Suprapubic skin (tissue), 4 donors: Measurements from ENCODE around the gene EGFR. TPM values are rescaled to one million over a fixed set of nuclear protein-coding genes. Genes with fewer than 3 reads are reported as not detected.

Experiments used
- DNase-seq, 2 donors: peaks; one replicate each; pipeline ENCODE4 v3.0.0-alpha.2; 2019; ENCODE audit warnings: low spot score in 2 of 2
- H3K27ac ChIP-seq: fragments of 200-600 bp; sonication (generic); one replicate; pipeline ENCODE4 v1.5.1; 2019
- H3K27me3 ChIP-seq: fragments of 200-600 bp; sonication (generic); one replicate; pipeline ENCODE4 v1.5.1; 2019
- H3K36me3 ChIP-seq: fragments of 200-600 bp; sonication (generic); one replicate; pipeline ENCODE4 v1.5.1; 2019
- H3K4me1 ChIP-seq: fragments of 200-600 bp; sonication (generic); one replicate; pipeline ENCODE4 v1.5.1; 2019
- H3K4me3 ChIP-seq: fragments of 200-600 bp; sonication (generic); one replicate; pipeline ENCODE4 v1.5.1; 2019; ENCODE audit warnings: mild to moderate bottlenecking
- H3K9me3 ChIP-seq: fragments of 200-600 bp; sonication (generic); one replicate; pipeline ENCODE4 v1.5.1; 2019
- CTCF ChIP-seq, 2 donors: fragments of 200-600 bp in 1 of 2; fragments of 450-650 bp in 1 of 2; sonication (generic) in 1 of 2; IDR thresholded peaks; one replicate each; pipeline ENCODE4 v1.5.1; 2016 to 2019; ENCODE audit warnings: antibody characterized with exemption in 2 of 2, mild to moderate bottlenecking in 1 of 2, moderate library complexity in 1 of 2
- EP300 ChIP-seq: sonication (generic); formaldehyde crosslinking; IDR thresholded peaks from one replicate; pipeline ENCODE4 v1.6.1; 2017; ENCODE audit warnings: antibody characterized with exemption
- POLR2A ChIP-seq, 2 donors: fragments of 450-650 bp; IDR thresholded peaks; one replicate each; pipeline ENCODE4 v1.6.1; 2017; ENCODE audit warnings: antibody characterized with exemption in 2 of 2, mild to moderate bottlenecking in 2 of 2, moderate library complexity in 2 of 2
- POLR2AphosphoS5 ChIP-seq, 3 donors: sonication (generic); formaldehyde crosslinking; IDR thresholded peaks; one replicate each; pipeline ENCODE4 v1.6.1; 2017; ENCODE audit warnings: antibody characterized with exemption in 3 of 3
- WGBS: methylation state at CpG from one replicate; pipeline ENCODE4 v1.1.5; 2018; 5-methylcytosine and 5-hydroxymethylcytosine counted together
- total RNA-seq, 4 donors: library from RNA; depleted of rRNA; stranded (reverse); fragments of >200 nt; gene quantifications; one replicate each; pipeline ENCODE4 v1.1.0, GENCODE V29; 2016

Gene EGFR
- total RNA-seq, 4 donors from 2014 or later, result 231 to 341 (median 271) TPM

GRCh38 chr7:55200441-55200840 lies 181.6 kb downstream of the EGFR start:
- peaks cover 72% of the 10 kb centered on the region for H3K36me3 ChIP-seq
- no peak overlapping the region for H3K4me3 ChIP-seq
- WGBS, result 97% methylated on average over 11 of the region's 11 CpGs
- TF ChIP-seq EP300 (no peak), POLR2A (IDR thresholded peaks at IDR 0.05) (no peak)
- no peak for DNase-seq
- H3K27me3 ChIP-seq, result no peaks in the 10 kb centered on the region
- H3K27ac ChIP-seq, result no peak overlapping the region
- no peaks in the 10 kb centered on the region for H3K4me1 ChIP-seq
- no peaks in the 10 kb centered on the region for H3K9me3 ChIP-seq

DNA sequence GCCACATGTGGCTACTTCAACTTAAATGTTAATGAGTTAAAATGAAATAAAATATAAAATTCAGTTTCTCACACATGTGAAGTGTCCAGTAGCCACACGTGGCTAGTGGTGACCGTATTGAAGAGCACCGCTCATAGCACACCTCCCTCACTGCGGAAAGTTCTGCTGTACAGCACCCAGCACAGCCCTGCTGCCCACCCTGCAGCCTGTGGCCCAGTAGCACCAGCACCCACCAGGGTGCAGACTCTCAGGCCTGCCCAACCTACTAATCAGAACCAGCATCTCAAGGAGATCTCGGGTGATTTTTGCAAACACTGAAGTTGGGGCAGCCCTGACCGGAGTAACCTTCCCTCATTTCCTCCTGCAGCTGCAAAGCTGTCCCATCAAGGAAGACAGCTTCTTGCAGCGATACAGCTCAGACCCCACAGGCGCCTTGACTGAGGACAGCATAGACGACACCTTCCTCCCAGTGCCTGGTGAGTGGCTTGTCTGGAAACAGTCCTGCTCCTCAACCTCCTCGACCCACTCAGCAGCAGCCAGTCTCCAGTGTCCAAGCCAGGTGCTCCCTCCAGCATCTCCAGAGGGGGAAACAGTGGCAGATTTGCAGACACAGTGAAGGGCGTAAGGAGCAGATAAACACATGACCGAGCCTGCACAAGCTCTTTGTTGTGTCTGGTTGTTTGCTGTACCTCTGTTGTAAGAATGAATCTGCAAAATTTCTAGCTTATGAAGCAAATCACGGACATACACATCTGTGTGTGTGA lies 183.5 kb downstream of the EGFR start:
- no peaks in the 10 kb centered on the region for H3K27me3 ChIP-seq
- WGBS, result 82% methylated on average over 13 of the region's 13 CpGs

DNA sequence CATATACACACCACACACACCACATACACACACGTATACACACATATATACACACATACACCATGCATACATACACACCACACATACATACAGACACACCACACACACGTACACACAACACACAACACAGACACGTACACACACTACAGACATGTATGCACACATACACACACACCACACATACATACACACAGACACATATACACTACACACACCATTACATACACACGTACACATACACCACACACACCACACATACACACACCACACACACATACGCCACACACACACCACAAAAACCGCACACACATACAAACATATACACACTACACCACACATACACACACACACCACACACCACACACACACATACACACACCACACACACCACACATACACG lies 184.5 kb downstream of the EGFR start:
- Histone ChIP-seq H3K9me3 (no peaks in the 10 kb centered on the region), H3K27me3 (no peaks in the 10 kb centered on the region), H3K4me3 (no peak overlapping the region), H3K4me1 (no peaks in the 10 kb centered on the region), H3K36me3 (peaks cover 98% of the 10 kb centered on the region), H3K27ac (no peak overlapping the region)
- TF ChIP-seq POLR2A (IDR thresholded peaks at IDR 0.05), result no peak
- no peak for TF ChIP-seq EP300
- TF ChIP-seq POLR2AphosphoS5 (IDR thresholded peaks at IDR 0.05), result no peak
- TF ChIP-seq CTCF (IDR thresholded peaks at IDR 0.05), result no peak
- 92% methylated on average over 7 of the region's 7 CpGs for WGBS
- no peak for DNase-seq

More for the DNA sequence above, 183.5 kb downstream of the EGFR start:
- H3K4me1 ChIP-seq, result no peaks in the 10 kb centered on the region
- peaks cover 91% of the 10 kb centered on the region for H3K36me3 ChIP-seq
- TF ChIP-seq CTCF (IDR thresholded peaks at IDR 0.05), result no peak
- TF ChIP-seq POLR2AphosphoS5 (IDR thresholded peaks at IDR 0.05), result no peak
- no peak for TF ChIP-seq EP300
- no peak for TF ChIP-seq POLR2A (IDR thresholded peaks at IDR 0.05)
- no peak overlapping the region for H3K4me3 ChIP-seq
- no peak overlapping the region for H3K27ac ChIP-seq
- no peaks in the 10 kb centered on the region for H3K9me3 ChIP-seq
- DNase-seq, result no peak

DNA sequence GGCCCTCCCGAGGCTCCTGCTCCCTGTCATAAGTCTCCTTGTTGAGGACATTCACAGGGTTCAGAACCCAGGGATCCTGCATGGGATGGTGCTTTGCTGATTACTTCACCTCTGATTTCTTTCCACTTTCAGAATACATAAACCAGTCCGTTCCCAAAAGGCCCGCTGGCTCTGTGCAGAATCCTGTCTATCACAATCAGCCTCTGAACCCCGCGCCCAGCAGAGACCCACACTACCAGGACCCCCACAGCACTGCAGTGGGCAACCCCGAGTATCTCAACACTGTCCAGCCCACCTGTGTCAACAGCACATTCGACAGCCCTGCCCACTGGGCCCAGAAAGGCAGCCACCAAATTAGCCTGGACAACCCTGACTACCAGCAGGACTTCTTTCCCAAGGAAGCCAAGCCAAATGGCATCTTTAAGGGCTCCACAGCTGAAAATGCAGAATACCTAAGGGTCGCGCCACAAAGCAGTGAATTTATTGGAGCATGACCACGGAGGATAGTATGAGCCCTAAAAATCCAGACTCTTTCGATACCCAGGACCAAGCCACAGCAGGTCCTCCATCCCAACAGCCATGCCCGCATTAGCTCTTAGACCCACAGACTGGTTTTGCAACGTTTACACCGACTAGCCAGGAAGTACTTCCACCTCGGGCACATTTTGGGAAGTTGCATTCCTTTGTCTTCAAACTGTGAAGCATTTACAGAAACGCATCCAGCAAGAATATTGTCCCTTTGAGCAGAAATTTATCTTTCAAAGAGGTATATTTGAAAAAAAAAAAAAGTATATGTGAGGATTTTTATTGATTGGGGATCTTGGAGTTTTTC lies 186.5 kb downstream of the EGFR start:
- Histone ChIP-seq H3K9me3 (no peaks in the 10 kb centered on the region), H3K27ac (no peak overlapping the region), H3K4me3 (no peak overlapping the region), H3K36me3 (peaks cover 90% of the 10 kb centered on the region), H3K27me3 (no peaks in the 10 kb centered on the region), H3K4me1 (no peaks in the 10 kb centered on the region)
- no peak for DNase-seq
- no peak for TF ChIP-seq EP300
- no peak for TF ChIP-seq CTCF (IDR thresholded peaks at IDR 0.05)
- no peak for TF ChIP-seq POLR2AphosphoS5 (IDR thresholded peaks at IDR 0.05)
- no peak for TF ChIP-seq POLR2A (IDR thresholded peaks at IDR 0.05)
- 77% methylated on average over 15 of the region's 16 CpGs for WGBS

GRCh38 chr7:55206235-55207029 lies 187.6 kb downstream of the EGFR start:
- no peak for DNase-seq
- WGBS, result 84% methylated on average over 9 of the region's 9 CpGs
- no peak for TF ChIP-seq POLR2A (IDR thresholded peaks at IDR 0.05)
- TF ChIP-seq CTCF (IDR thresholded peaks at IDR 0.05), result no peak
- TF ChIP-seq POLR2AphosphoS5 (IDR thresholded peaks at IDR 0.05), result no peak
- TF ChIP-seq EP300, result no peak
- Histone ChIP-seq H3K36me3 (peaks cover 80% of the 10 kb centered on the region), H3K27me3 (no peaks in the 10 kb centered on the region), H3K27ac (no peak overlapping the region), H3K4me3 (no peak overlapping the region), H3K9me3 (no peaks in the 10 kb centered on the region), H3K4me1 (no peaks in the 10 kb centered on the region)
